ENCODE data around the gene ZNF541.
"Not testable (repeated sequence)": the region's sequence is repeated elsewhere in the genome, so short reads cannot be mapped to it uniquely, and the experiment has no call there.

The ZNF541 gene

DNA sequence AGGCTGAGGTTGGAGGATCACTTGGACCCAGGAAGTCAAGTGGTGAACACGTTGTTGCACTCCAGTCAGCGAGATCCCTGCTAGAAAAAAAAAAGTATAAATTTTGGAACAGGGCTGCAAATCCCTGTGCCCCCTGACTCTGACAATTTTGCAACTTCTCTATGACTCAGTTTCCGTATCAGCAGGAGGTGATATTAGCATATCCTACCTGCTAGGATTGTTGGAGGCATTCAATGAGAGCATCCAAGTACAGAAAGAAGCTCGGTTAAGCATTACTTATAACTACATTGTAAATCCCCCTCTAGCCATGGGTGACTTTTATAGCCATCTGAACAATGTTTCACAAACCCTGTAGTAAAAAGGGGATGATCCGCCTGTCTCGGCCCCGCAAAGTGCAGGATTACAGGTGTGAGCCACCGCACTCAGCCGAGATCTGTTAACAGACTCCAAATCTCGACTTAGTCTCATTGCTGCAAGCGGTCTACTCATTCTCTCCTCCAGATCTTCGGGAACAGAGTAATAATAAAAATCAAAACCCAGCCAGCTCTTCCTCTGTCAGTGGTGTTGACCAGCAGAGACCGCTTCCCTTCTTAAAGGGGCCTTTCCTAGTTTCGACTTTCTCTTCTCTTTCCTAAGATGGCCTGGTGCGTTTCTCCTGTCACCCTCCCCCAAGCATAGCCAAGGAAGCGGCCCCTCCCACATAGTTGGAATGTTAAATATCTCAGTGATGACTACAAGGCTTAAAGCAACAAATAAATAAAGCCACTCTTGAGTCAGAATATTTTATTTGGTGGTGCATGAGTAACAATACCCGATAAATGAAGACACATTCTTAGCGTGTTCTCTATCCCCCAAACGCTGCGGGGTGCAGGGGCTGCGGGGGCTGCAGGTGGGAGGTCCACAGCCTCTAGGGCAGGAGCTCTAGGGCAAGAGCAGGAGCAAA, 25.7 kb upstream of the ZNF541 start:
- no peak for DNase-seq

DNA sequence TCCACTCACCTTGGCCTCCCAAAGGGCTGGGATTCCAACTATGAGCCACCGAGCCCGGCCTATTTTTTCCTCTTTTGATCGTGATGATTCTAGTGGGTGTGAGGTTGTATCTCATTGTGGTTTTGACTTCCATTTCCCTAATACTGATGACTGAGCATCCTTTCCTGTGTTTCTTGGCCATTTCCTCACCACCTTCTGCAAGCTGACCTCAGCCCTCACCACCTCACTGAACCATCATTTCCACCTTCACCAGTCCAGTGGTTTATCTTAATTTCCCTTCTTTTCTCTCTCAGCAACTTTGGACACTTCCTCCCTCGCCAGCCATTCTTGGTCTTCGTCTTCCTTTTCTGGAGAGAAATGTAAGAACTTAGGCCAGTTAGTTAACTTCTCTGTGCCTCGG, 23.0 kb upstream of the ZNF541 start:
- DNase-seq, result no peak

DNA sequence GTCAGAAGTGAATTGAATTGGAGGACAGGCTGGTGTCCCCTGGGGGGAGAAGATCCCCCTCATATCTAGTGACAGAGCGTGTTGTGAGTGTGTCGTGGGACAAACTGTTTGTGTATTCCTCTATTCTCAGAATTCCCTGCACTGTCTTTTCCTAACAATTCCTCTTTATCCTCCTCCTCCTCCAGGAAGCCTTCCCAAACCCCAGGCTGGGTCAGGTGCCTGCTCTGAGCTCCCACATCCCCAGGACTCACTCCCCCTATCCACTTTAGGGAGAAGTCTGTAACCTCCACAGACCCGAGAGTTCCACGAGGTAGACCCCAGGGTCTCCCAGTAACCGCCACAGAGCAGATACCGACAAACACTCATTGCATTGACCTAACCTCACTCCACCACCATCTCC, 20.9 kb upstream of the ZNF541 start:
- no peak for DNase-seq

DNA sequence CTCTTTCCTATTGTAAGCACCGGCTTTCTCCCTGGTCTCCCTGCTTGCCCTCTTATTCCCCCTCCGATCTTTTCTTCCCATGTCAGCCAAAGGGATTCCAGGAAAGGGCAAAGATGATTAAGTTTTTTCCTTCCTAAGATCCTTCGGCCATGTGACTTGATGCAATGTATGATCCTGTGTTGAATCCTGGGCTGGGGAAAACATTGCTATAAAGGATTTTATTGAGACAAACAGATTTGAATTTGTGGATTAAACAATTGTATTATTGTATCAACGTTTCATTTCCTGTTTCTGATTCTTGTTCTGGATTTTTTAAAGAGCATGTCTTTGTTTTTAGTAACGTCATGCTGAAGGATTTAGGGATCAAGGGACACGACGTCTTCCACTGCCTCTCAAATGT, 16.9 kb upstream of the ZNF541 start:
- no peak for DNase-seq

- no peak for DNase-seq
Observed at GRCh38 chr19:47587295-47587694, 14.3 kb upstream of the ZNF541 start.

DNA sequence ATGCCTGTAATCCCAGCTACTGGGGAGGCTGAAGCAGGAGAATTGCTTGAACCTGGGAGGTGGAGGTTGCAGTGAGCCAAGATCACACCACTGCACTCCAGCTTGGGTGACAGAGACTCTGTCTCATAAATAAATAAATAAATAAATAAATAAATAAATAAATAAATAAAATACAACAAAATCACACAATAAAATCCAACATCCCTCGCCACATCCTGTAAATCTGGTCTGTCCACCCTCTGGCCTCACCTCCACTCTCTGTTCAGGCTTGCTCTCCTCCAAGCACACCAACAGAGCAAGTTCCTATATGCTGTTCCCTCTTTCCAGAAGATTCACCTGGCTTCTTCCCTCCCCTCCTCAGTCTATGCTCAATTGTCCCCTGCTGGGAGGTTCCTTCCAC, 10.2 kb upstream of the ZNF541 start:
- not testable (repeated sequence) for DNase-seq

DNA sequence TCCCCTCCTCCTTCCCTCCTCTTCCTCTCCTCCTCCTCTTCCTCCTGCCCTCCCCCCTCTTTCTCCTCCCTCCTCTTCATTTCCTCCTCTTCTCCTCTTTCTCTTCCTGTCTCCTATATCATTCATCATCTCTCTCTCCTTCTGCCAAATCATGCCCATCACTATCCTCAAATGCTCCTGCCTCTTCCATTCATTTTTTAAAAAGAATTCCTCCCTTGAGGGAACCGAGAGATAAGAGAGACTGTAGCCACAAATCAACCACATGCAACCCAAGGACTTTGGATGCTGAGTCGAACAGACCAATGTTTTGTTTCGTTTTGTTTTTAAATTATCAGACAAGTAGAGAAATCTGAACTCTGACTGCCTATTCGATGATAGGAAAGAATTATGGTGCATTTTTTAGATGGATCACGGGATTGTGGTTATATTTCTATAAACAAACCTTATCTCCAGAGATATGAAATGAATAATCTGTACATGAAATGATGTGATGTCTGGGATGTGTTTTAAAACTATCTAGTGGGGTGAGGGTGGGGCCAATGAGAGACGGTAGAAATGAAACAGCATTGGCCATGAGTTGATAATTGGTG, 9.5 kb upstream of the ZNF541 start:
- no peak for DNase-seq

DNA sequence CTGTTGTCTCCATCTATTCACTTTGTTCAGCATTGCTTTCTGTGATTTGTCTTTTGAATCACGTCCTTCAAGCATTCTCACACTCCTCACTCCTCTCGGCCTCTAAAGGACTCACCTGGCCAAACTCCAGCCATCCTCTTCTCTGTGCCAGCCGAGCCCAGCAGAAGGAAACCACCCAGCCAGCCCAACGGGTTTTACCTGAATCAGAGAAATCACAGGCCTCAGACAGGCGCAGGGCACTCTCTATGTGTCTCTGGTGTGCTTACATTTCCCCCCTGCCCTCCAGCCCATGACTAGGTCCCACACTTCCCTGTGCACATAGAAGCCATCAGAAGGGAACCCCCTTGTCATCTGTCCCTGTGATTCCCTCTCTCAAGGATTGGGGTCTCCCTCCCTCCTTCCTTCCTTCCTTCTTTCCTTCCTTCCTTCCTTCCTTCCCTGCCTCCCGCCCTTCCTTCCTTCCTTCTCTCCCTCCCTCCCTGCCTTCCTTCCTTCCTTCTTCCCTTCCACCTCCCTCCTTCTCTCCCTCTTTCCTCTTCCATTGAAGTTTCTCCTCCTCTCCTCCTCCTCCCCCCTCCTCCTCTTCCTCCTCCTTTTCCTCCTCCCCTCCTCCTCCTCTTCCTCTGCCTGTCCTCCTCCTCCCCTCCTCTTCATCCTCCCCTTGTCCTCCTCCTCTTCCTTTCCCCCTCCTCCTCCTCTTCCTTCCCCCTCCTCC, 8.8 kb upstream of the ZNF541 start:
- no peak for DNase-seq

GRCh38 chr19:47580397-47580796, 7.4 kb upstream of the ZNF541 start:
- no peak for DNase-seq

DNA sequence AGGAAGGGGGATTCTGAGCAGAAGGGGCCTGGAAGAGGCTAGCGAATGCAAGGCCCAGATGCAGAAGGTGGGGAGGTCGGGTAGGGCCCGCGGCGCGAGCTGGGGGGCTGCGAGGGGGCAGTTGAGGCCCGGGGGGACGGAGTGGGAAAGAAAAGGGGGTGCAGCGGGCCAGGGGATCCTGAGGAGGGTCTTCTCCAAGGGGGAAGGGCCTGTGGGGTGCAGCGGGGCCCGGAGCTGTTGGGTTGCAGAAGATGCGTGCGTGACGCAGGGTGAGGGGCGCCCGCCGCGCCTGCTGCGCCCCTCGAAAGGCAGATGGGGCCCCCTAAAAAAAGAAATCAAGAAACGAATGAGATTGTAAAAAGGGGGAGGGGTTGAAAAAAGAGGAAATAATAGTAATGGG, 313 bp downstream of the ZNF541 start:
- DNase-seq, result no peak

DNA sequence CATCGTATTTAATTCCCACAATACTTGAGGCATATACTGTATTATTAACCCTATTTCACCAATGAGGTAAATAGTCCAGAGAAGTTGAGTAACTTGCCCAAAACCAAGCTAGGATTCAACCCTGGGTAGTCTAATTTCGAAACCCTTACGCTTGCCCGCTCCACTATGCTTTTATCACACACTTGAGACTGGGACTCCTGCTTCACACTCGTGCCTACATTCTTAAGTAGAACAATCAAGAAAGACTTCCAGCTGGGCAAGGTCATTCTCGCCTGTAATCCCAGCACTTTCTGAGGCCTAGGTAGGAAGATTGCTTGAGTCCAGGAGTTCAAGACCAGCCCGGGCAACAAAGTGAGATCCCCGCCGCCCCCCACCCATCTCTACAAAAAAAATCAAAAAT, 3.6 kb downstream of the ZNF541 start:
- no peak for DNase-seq

- no peak for DNase-seq
Observed at GRCh38 chr19:47564081-47564480, 8.9 kb downstream of the ZNF541 start.

- DNase-seq, result no peak
Observed at GRCh38 chr19:47561440-47562057, 11.4 kb downstream of the ZNF541 start.

- no peak for DNase-seq
Observed at GRCh38 chr19:47560999-47561398, 11.9 kb downstream of the ZNF541 start.

GRCh38 chr19:47550129-47550528, 22.8 kb downstream of the ZNF541 start:
- no peak for DNase-seq

- no peak for DNase-seq
Observed at GRCh38 chr19:47549261-47549862, 23.6 kb downstream of the ZNF541 start.

DNA sequence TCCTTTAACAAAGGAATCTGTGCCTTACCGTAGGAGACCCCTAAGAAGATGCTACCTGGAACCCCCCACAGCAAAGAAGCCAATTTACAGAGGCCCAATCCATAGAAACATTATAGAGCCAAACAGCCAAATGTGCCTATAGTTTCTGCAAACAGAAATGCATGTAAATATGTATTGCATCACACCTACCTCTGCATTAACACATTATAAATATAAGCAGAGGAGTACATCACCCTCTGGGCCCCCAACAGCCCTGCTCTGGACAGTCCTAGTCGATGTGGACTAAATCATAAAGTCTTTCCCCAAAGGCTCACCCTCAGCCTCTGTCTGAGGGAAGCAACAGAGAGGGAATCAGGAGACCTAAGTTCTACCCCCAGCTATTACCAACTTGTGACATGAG, 25.7 kb downstream of the ZNF541 start:
- no peak for DNase-seq

DNA sequence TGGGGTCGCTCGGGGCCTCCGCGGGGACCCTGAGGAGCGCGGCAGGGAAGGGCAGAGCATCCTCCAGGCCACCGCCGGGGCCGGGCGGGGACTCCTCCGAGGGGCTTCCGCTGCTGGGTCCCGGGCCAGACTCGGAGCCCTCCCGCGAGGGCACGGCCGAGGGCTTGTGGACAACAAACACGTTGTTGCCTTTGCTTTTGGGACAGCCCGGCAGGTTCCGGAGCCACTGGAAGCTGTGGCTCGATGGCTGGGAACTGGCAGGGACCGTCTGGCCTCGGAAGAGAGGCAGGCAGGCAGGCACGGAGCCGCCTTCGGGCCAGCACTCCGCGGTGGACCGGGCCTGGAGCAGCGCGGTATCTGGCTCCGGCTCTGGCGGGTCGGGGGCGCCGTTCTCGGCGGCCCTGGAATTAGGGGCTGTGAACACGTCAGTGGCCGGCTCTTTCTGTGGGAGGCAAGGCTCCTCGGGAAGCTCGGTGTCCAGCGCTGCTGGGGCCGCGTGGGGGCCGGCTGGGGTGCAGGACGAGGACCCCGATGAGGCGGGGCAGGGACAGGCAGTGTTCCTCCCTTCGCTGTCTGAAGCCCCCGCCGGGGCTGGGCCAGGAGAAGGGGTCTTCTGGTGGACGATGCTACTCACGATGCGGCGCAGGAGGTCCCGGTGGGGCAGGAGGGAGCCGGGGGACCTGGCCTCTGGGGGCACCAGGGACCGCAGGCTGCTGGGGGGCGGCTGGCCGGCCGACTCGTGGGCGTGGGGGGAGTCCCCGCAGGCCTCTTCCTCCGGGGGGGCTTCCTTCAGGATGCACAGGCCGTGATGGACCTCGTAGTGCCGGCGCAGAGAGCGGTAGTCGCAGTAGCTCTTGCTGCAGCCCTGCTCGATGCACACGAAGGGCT, 27.6 kb downstream of the ZNF541 start:
- DNase-seq, result no peak

DNA sequence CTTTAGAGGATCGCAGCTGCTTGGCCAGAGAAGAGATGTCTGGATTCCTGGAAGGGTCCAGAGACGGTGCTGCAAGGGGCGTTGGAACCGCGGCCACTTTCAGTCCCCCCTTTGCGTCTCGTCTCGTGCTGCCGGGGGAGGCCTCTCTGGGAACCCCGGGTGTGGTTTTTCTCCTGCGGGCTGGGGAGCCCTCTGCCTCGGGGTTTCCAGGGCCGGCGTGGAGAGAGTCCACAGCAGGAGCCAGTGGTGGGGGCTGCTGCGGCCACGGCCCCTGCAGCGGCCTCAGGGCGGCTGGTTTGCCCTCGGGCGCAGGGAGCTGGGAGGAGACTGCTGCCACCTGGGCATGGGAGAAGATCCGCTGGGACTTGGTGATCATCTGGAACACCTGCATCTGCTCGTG, 28.5 kb downstream of the ZNF541 start:
- DNase-seq, result no peak

GRCh38 chr19:47544075-47544474, 28.9 kb downstream of the ZNF541 start:
- DNase-seq, result no peak

- no peak for DNase-seq
Observed at GRCh38 chr19:47542030-47542475, 30.9 kb downstream of the ZNF541 start.

DNA sequence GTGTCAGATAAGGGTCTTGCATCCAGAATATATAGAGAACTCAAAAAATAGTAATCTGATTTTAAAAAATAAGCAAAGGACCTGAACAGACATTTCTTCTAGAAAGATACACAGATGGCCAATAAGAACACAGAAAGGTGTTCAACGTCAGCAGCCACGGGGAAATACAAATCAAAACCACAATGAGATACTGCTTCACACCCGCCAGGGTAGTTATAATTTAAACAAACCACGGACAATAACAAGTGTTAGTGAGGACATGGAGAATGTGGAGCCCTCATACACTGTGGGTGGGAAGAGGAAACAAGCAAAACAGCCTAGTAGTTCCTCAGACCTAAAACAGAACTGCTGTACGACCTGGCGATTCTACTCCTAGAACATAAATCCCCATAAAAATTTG, 31.4 kb downstream of the ZNF541 start:
- peak; percentile 75 for DNase-seq
